Caco-2 (cell line): ENCODE results near the gene NAA35. TPM values are rescaled to one million over a fixed set of nuclear protein-coding genes. Genes with fewer than 3 reads are reported as not detected.

ENCODE experiments used
- BruUV-seq: library from RNA; stranded (reverse); fragments of 400-500 nt; replicated peaks from 2 replicates; lab custom pipeline; 2021; lab: Mats Ljungman, UMichigan
- CTCF ChIA-PET: fragments of 300-600 bp; sonication (Branson Sonifier 250); formaldehyde crosslinking; loops from one replicate; lab custom pipeline; 2022; ENCODE audit warnings: antibody characterized with exemption; lab: Charles Lee
- POLR2A ChIA-PET: fragments of 300-600 bp; sonication (Branson Sonifier 250); formaldehyde crosslinking; loops from one replicate; lab custom pipeline; 2022; ENCODE audit warnings: antibody characterized with exemption; lab: Charles Lee
- DNase-seq, 2 experiments: peaks; one replicate each; pipeline versions ENCODE4 v3.0.0 to v3.0.0-alpha.2; 2020 to 2022
- H3K27me3 ChIP-seq: replicated peaks from 2 replicates; pipeline ENCODE4 v1.6.0; 2011; ENCODE audit warnings: low read length; ENCODE audit not compliant: control insufficient read depth, insufficient read depth
- H3K36me3 ChIP-seq: 2 replicates; pipeline ENCODE4 v1.5.1; 2011; ENCODE audit warnings: low read length; ENCODE audit not compliant: control insufficient read depth, insufficient read depth
- H3K4me1 ChIP-seq: fragments of 250-450 bp; sonication (Bioruptor Pico); 2 replicates; pipeline ENCODE4 v1.5.1; 2020; ENCODE audit warnings: mild to moderate bottlenecking
- H3K4me3 ChIP-seq: 2 replicates; pipeline ENCODE4 v1.5.1; 2011; ENCODE audit warnings: low read depth, mild to moderate bottlenecking, control low read depth, low read length
- H3K9me3 ChIP-seq: fragments of 250-450 bp; sonication (Bioruptor Pico); 2 replicates; pipeline ENCODE4 v1.5.1; 2020; ENCODE audit warnings: mild to moderate bottlenecking, moderate library complexity
- H3K27ac Mint-ChIP-seq: one replicate; pipeline ENCODE4 v1.8.0; 2022; ENCODE audit warnings: mixed read lengths; ENCODE audit not compliant: unreplicated experiment
- H3K27me3 Mint-ChIP-seq: one replicate; pipeline ENCODE4 v1.8.0; 2022; ENCODE audit warnings: mixed read lengths; ENCODE audit not compliant: insufficient read depth, unreplicated experiment
- H3K36me3 Mint-ChIP-seq: one replicate; pipeline ENCODE4 v1.8.0; 2022; ENCODE audit warnings: mild to moderate bottlenecking, mixed read lengths; ENCODE audit not compliant: insufficient read depth, unreplicated experiment
- H3K4me1 Mint-ChIP-seq: one replicate; pipeline ENCODE4 v1.8.0; 2022; ENCODE audit warnings: low read depth, mixed read lengths; ENCODE audit not compliant: unreplicated experiment
- H3K4me3 Mint-ChIP-seq: one replicate; pipeline ENCODE4 v1.8.0; 2022; ENCODE audit warnings: mild to moderate bottlenecking, moderate library complexity, mixed read lengths; ENCODE audit not compliant: unreplicated experiment
- H3K9me3 Mint-ChIP-seq: one replicate; pipeline ENCODE4 v1.8.0; 2022; ENCODE audit warnings: mixed read lengths; ENCODE audit not compliant: unreplicated experiment
- CTCF ChIP-seq, 2 experiments: fragments of 200-600 bp in 1 of 2; IDR thresholded peaks; 1 replicate in 1 of 2; 2 replicates in 1 of 2; pipeline versions ENCODE4 v1.5.1 to v1.8.0; 2011 to 2022; ENCODE audit warnings: antibody characterized with exemption in 1 of 2, control low read depth in 1 of 2, inconsistent platforms in 1 of 2, low read depth in 1 of 2, low read length in 1 of 2, mild to moderate bottlenecking in 1 of 2, moderate library complexity in 1 of 2; ENCODE audit not compliant: insufficient read depth in 1 of 2, severe bottlenecking in 1 of 2, unreplicated experiment in 1 of 2
- intact Hi-C: fragments of 100-400 bp; cut with micrococcal nuclease; formaldehyde crosslinking; loops from one replicate; pipeline ENCODE4 v1.10.0; 2022; ENCODE audit not compliant: unreplicated experiment
- total RNA-seq: library from RNA; stranded (reverse); gene quantifications from 2 replicates; pipeline ENCODE4 v1.2.3, GENCODE V29; 2022

The NAA35 gene
- total RNA-seq, 1 experiment from 2014 or later, result 24.1 TPM

DNA sequence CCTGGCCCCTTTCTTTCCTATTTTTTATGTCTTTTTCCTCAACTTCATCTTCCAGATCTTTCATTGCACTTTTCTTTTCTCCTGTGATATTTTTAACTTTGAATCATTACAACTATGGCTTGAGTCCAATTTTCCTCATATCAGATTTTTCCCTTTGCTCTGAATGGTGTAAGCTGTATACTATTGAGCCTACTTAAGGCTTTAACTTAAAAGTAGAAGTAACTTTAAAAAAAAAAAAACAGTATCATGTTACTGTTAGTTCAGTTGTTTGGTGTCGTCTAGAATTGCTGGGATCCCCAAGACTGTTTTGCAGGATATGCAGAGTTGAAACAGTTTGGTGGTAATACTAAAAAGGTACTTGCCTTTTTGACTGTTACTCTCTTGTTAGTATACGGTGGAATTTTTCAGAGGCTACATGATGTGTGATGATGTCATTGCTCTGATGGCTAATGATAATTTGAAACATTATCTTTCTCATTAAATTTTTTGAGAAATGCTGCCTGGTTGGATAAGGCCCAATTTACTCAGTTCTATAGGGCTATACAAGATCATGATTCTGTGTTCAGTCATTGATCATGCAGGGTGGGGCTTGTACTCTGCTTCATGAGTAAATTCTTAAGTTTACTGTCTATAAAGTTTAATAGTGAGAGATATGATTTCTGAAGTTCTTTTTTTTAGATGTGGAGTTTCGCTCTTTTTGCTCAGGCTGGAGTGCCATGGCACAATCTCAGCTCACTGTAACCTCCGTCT is 8.8 kb downstream of the NAA35 start:
- TF ChIP-seq CTCF (IDR thresholded peaks at IDR 0.05; ENCODE audit: insufficient read depth in 1 of 2, low read depth in 1 of 2, low read length in 1 of 2, severe bottlenecking in 1 of 2, unreplicated experiment in 1 of 2), result no peak
- Mint-ChIP-seq H3K27me3 (no peaks in the 10 kb centered on the region), H3K36me3 (peaks cover 31% of the 10 kb centered on the region), H3K27ac (no peak overlapping the region), H3K9me3 (no peaks in the 10 kb centered on the region), H3K4me1 (no peaks in the 10 kb centered on the region), H3K4me3 (no peak overlapping the region)
- no peak for DNase-seq
- intact Hi-C loops, result no loop called here
- CTCF ChIA-PET, result no interaction called here
- no TSS peak for BruUV-seq
- POLR2A ChIA-PET, result no interaction called here
- Histone ChIP-seq H3K4me1 (no peaks in the 10 kb centered on the region), H3K36me3 (no peaks in the 10 kb centered on the region; the same call in 1 of the 2 replicates), H3K4me3 (no peak overlapping the region), H3K27me3 (no peaks in the 10 kb centered on the region), H3K9me3 (no peaks in the 10 kb centered on the region)

DNA sequence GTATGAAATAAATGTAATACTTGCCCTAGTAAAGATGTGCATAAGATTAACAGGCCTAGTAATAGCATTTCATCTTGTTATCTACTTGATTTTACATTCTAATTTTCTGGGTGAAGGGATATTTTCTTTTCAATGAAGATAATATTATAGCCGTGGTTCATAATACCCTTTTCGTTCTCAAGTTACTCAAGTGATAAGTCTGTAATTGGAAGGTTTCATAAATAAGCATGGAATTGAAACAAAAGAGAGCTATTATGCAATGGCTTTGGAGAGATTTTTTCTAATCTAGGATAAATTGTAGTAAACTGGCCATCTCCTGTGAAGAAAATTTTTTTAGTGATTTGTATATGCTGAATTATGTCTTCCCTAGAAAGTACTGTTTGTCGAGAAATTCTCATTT is 19.0 kb downstream of the NAA35 start:
- no peaks in the 10 kb centered on the region for H3K36me3 ChIP-seq
- no peaks in the 10 kb centered on the region for H3K4me1 ChIP-seq
- H3K27me3 Mint-ChIP-seq, result no peaks in the 10 kb centered on the region
- no peaks in the 10 kb centered on the region for H3K27me3 ChIP-seq
- intact Hi-C loops, result no loop called here
- no peaks in the 10 kb centered on the region for H3K9me3 ChIP-seq
- CTCF ChIA-PET, result no interaction called here
- H3K36me3 Mint-ChIP-seq, result peaks cover 32% of the 10 kb centered on the region
- POLR2A ChIA-PET, result no interaction called here
- no peak overlapping the region for H3K4me3 Mint-ChIP-seq
- no peaks in the 10 kb centered on the region for H3K4me1 Mint-ChIP-seq
- TF ChIP-seq CTCF (IDR thresholded peaks at IDR 0.05; ENCODE audit: insufficient read depth in 1 of 2, low read depth in 1 of 2, low read length in 1 of 2, severe bottlenecking in 1 of 2, unreplicated experiment in 1 of 2), result no peak
- no TSS peak for BruUV-seq
- H3K4me3 ChIP-seq, result no peak overlapping the region
- no peak for DNase-seq
- no peak overlapping the region for H3K27ac Mint-ChIP-seq
- no peaks in the 10 kb centered on the region for H3K9me3 Mint-ChIP-seq

- H3K4me1 ChIP-seq, result no peaks in the 10 kb centered on the region
- Mint-ChIP-seq H3K27me3 (no peaks in the 10 kb centered on the region), H3K9me3 (no peaks in the 10 kb centered on the region), H3K27ac (no peak overlapping the region), H3K4me1 (no peaks in the 10 kb centered on the region), H3K4me3 (no peak overlapping the region), H3K36me3 (peaks cover 39% of the 10 kb centered on the region)
- H3K4me3 ChIP-seq, result no peak overlapping the region
- CTCF ChIA-PET, result no interaction called here
- no peaks in the 10 kb centered on the region for H3K9me3 ChIP-seq
- no peaks in the 10 kb centered on the region for H3K36me3 ChIP-seq
- no peak for DNase-seq
- no TSS peak for BruUV-seq
- no peaks in the 10 kb centered on the region for H3K27me3 ChIP-seq
- TF ChIP-seq CTCF (IDR thresholded peaks at IDR 0.05; ENCODE audit: insufficient read depth in 1 of 2, low read depth in 1 of 2, low read length in 1 of 2, severe bottlenecking in 1 of 2, unreplicated experiment in 1 of 2), result no peak
- POLR2A ChIA-PET, result no interaction called here
- intact Hi-C loops, result no loop called here
Observed at GRCh38 chr9:85960688-85961093, 19.7 kb downstream of the NAA35 start.
